HL-60 (cell line): ENCODE results near the gene ELAVL1.

Experiments used
- CTCF ChIP-seq: IDR thresholded peaks from one replicate; pipeline ENCODE4 v1.5.1; 2011; ENCODE audit warnings: low read length, control low read depth, inconsistent platforms; ENCODE audit not compliant: insufficient read depth
- GABPA ChIP-seq: IDR thresholded peaks from 2 replicates; pipeline ENCODE4 v1.6.1; 2012; ENCODE audit warnings: low read depth
- POLR2AphosphoS5 ChIP-seq: IDR thresholded peaks from 2 replicates; pipeline ENCODE4 v1.6.1; 2012; ENCODE audit warnings: low read depth
- TF ChIP-seq, protein P1 (sequence below): IDR thresholded peaks from 2 replicates; pipeline ENCODE4 v1.6.1; 2012; ENCODE audit warnings: low read depth; ENCODE audit not compliant: insufficient replicate concordance

- no peak for TF ChIP-seq CTCF
- TF ChIP-seq, protein P1, sequence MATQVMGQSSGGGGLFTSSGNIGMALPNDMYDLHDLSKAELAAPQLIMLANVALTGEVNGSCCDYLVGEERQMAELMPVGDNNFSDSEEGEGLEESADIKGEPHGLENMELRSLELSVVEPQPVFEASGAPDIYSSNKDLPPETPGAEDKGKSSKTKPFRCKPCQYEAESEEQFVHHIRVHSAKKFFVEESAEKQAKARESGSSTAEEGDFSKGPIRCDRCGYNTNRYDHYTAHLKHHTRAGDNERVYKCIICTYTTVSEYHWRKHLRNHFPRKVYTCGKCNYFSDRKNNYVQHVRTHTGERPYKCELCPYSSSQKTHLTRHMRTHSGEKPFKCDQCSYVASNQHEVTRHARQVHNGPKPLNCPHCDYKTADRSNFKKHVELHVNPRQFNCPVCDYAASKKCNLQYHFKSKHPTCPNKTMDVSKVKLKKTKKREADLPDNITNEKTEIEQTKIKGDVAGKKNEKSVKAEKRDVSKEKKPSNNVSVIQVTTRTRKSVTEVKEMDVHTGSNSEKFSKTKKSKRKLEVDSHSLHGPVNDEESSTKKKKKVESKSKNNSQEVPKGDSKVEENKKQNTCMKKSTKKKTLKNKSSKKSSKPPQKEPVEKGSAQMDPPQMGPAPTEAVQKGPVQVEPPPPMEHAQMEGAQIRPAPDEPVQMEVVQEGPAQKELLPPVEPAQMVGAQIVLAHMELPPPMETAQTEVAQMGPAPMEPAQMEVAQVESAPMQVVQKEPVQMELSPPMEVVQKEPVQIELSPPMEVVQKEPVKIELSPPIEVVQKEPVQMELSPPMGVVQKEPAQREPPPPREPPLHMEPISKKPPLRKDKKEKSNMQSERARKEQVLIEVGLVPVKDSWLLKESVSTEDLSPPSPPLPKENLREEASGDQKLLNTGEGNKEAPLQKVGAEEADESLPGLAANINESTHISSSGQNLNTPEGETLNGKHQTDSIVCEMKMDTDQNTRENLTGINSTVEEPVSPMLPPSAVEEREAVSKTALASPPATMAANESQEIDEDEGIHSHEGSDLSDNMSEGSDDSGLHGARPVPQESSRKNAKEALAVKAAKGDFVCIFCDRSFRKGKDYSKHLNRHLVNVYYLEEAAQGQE: no peak
- TF ChIP-seq POLR2AphosphoS5: no peak; the same call in 1 of the 2 replicates
- no peak for TF ChIP-seq GABPA
Measured at GRCh38 chr19:7983995-7984837, 21.2 kb downstream of the ELAVL1 start.
